AG04449 (cell line): ENCODE results near the gene EHBP1L1.

Source experiments
- CTCF ChIA-PET: fragments of 350-600 bp; formaldehyde crosslinking; extraction: SDS; loops from one replicate; lab custom pipeline; 2021; ENCODE audit warnings: antibody characterized with exemption; lab: Yijun Ruan, JAX
- POLR2A ChIA-PET: fragments of 400-600, 350-600 bp; formaldehyde crosslinking; extraction: SDS; loops from one replicate; lab custom pipeline; 2020; ENCODE audit warnings: antibody characterized with exemption, inconsistent platforms; lab: Yijun Ruan, JAX
- DNase-seq: peaks from one replicate; pipeline ENCODE4 v3.0.0-alpha.2; 2010; ENCODE audit warnings: low read depth, low spot score
- H3K4me3 ChIP-seq: 2 replicates; pipeline ENCODE4 v1.5.1; 2011; ENCODE audit warnings: low read depth, mild to moderate bottlenecking, control low read depth, low read length
- CTCF ChIP-seq: IDR thresholded peaks from one replicate; pipeline ENCODE4 v1.5.1; 2011; ENCODE audit warnings: mild to moderate bottlenecking, moderate library complexity, low read length, control low read depth, inconsistent platforms; ENCODE audit not compliant: insufficient read depth; ENCODE audit errors: missing control alignments

The EHBP1L1 gene

GRCh38 chr11:65583589-65583988 is 7.7 kb downstream of the EHBP1L1 start:
- CTCF ChIA-PET = interaction anchor here (6.1 to 6.8 kb wide), 2 partner anchors 10 to 12 kb away, joined by 35 to 60 read pairs; partner anchors contain the start of genes FAM89B and ZNRD2
- DNase-seq = no peak

GRCh38 chr11:65584106-65584505 is 8.3 kb downstream of the EHBP1L1 start:
- H3K4me3 ChIP-seq = no peak overlapping the region
- DNase-seq = no peak
- POLR2A ChIA-PET = interaction anchor here (1.1 kb wide), 1 partner anchor 23 kb away, joined by 4 read pairs; no protein-coding TSS in a partner anchor
- no peak for TF ChIP-seq CTCF
- CTCF ChIA-PET = interaction anchor here (4.7 to 6.8 kb wide), 3 partner anchors 8 to 12 kb away, joined by 35 to 60 read pairs (median 46); partner anchors contain the start of genes EHBP1L1, FAM89B and ZNRD2

More at GRCh38 chr11:65583589-65583988, 7.7 kb downstream of the EHBP1L1 start:
- no peak overlapping the region for H3K4me3 ChIP-seq
- no peak for TF ChIP-seq CTCF
- POLR2A ChIA-PET = interaction anchor here (1.1 kb wide), 1 partner anchor 24 kb away, joined by 4 read pairs; no protein-coding TSS in a partner anchor

- no peak for DNase-seq
- ChIA-PET POLR2A (interaction anchor here (1.1 kb wide), 1 partner anchor 23 kb away, joined by 4 read pairs; no protein-coding TSS in a partner anchor), CTCF (interaction anchor here (4.7 to 6.8 kb wide), 3 partner anchors 8 to 13 kb away, joined by 35 to 60 read pairs (median 46); partner anchors contain the start of genes EHBP1L1, FAM89B and ZNRD2)
- no peak overlapping the region for H3K4me3 ChIP-seq
- TF ChIP-seq CTCF = no peak
These were observed 8.9 kb downstream of the EHBP1L1 start for GRCh38 chr11:65584723-65585171.

GRCh38 chr11:65585396-65586246 is 9.8 kb downstream of the EHBP1L1 start:
- ChIA-PET POLR2A (interaction anchor here (1.0 to 3.9 kb wide), 3 partner anchors 9 to 29 kb away, joined by 3 to 18 read pairs (median 4); partner anchors contain the start of genes EHBP1L1 and PCNX3), CTCF (interaction anchor here (4.7 to 10.6 kb wide), 4 partner anchors 8 to 45 kb away, joined by 35 to 182 read pairs (median 53); partner anchors contain the start of genes EHBP1L1, FAM89B and ZNRD2)
- H3K4me3 ChIP-seq = no peak overlapping the region
- no peak for DNase-seq
- TF ChIP-seq CTCF = no peak

- no peak for DNase-seq
- ChIA-PET CTCF (interaction anchor here (1.0 to 10.6 kb wide), 6 partner anchors 7 to 46 kb away, joined by 4 to 182 read pairs (median 40); partner anchors contain the start of genes EHBP1L1, FAM89B, MAP3K11 and ZNRD2), POLR2A (interaction anchor here (1.0 to 3.9 kb wide), 4 partner anchors 9 to 29 kb away, joined by 3 to 18 read pairs (median 6); partner anchors contain the start of genes EHBP1L1, FAM89B and PCNX3)
- no peak overlapping the region for H3K4me3 ChIP-seq
- TF ChIP-seq CTCF = no peak
These were observed 10.4 kb downstream of the EHBP1L1 start for GRCh38 chr11:65586247-65586630.
